NCI-H187 (cell line): ENCODE data around the gene REPIN1.
"Not testable (repeated sequence)": the region's sequence is repeated elsewhere in the genome, so short reads cannot be mapped to it uniquely, and the experiment has no call there.

Experiments
- DNase-seq, 2 experiments: peaks; one replicate each; lab custom pipeline; 2025; lab: John Stamatoyannopoulos, UW

REPIN1 gene

GRCh38 chr7:150376560-150376959, 7.9 kb downstream of the REPIN1 start:
- DNase-seq: no peak

- no peak for DNase-seq
Observed at GRCh38 chr7:150377196-150377595, 8.6 kb downstream of the REPIN1 start.

GRCh38 chr7:150377635-150378034, 9.0 kb downstream of the REPIN1 start:
- DNase-seq: no peak

- peak; percentile 56 to 58 for DNase-seq
Observed at GRCh38 chr7:150378115-150378852, 9.7 kb downstream of the REPIN1 start.

- DNase-seq: peak; percentile 83 to 93
Observed at GRCh38 chr7:150378853-150379440, 10.3 kb downstream of the REPIN1 start, which contains the start of gene ZNF775. Gene ZNF775, plus strand, starts transcription at chr7:150379330. Its CDS starts 9,141 bp downstream, at chr7:150388471.

GRCh38 chr7:150379441-150380379, 11.1 kb downstream of the REPIN1 start:
- DNase-seq: no peak

- DNase-seq: no peak
Observed at GRCh38 chr7:150380463-150380862, 11.8 kb downstream of the REPIN1 start.

GRCh38 chr7:150381096-150381495, 12.5 kb downstream of the REPIN1 start:
- DNase-seq: no peak

- DNase-seq: no peak
Observed at GRCh38 chr7:150381785-150382122, 13.1 kb downstream of the REPIN1 start.

- no peak for DNase-seq
Observed at GRCh38 chr7:150382123-150382843, 13.7 kb downstream of the REPIN1 start.

GRCh38 chr7:150382844-150383225, 14.2 kb downstream of the REPIN1 start:
- DNase-seq: no peak

- peak in 1 of 2 experiments; percentile 72 for DNase-seq
Observed at GRCh38 chr7:150383710-150384397, 15.2 kb downstream of the REPIN1 start.

GRCh38 chr7:150384406-150385301, 16.0 kb downstream of the REPIN1 start:
- DNase-seq: no peak

- no peak for DNase-seq
Observed at GRCh38 chr7:150385302-150385723, 16.7 kb downstream of the REPIN1 start.

- not testable (repeated sequence) for DNase-seq
Observed at GRCh38 chr7:150385884-150386283, 17.3 kb downstream of the REPIN1 start.

GRCh38 chr7:150388306-150388705, 19.7 kb downstream of the REPIN1 start:
- DNase-seq: no peak

- no peak for DNase-seq
Observed at GRCh38 chr7:150388709-150389531, 20.3 kb downstream of the REPIN1 start.

GRCh38 chr7:150389532-150389816, 20.9 kb downstream of the REPIN1 start:
- DNase-seq: no peak

GRCh38 chr7:150390205-150390604, 21.6 kb downstream of the REPIN1 start:
- no peak for DNase-seq

- no peak for DNase-seq
Observed at GRCh38 chr7:150393325-150393724, 24.7 kb downstream of the REPIN1 start.
